ENCODE results near the gene PNPLA6. TPM values are rescaled to one million over a fixed set of nuclear protein-coding genes. Genes with fewer than 3 reads are reported as not detected.
"Not testable (repeated sequence)": the region's sequence is repeated elsewhere in the genome, so short reads cannot be mapped to it uniquely, and the experiment has no call there.

The PNPLA6 gene
- total and polyA plus RNA-seq, 7 experiments from 2014 or later, result 5.3 to 157 (median 119) TPM

- Mint-ChIP-seq H3K4me3 (peak overlapping the region; percentile 93 to 97 (median 94)), H3K9me3 (no peaks in the 10 kb centered on the region), H3K4me1 (peaks cover 6 to 27% (median 22%) of the 10 kb centered on the region in 7 donors), H3K27ac (peak overlapping the region; percentile 81 to 96 (median 92)), H3K27me3 (no peaks in the 10 kb centered on the region), H3K36me3 (peaks cover 0 to 12% (median 0%) of the 10 kb centered on the region in 5 donors)
- H3K4me3 ChIP-seq (ENCODE audit: low read length), result peak overlapping the region; percentile 99
- CTCF ChIA-PET, result interaction anchor here (0.6 kb wide), 1 partner anchor 34 kb away, joined by 3 read pairs; no protein-coding TSS in a partner anchor
- peaks cover 0 to 30% (median 0%) of the 10 kb centered on the region in 3 experiments for H3K36me3 ChIP-seq (ENCODE audit: control insufficient read depth in 2 of 3, insufficient read depth in 3 of 3, low read length in 3 of 3)
- POLR2A ChIA-PET, result interaction anchor here (6.9 kb wide), 1 partner anchor 14 kb away, joined by 78 read pairs; the partner anchor contains the start of gene MCOLN1
- H3K27ac ChIP-seq (ENCODE audit: low read depth, low read length), result peak overlapping the region; percentile 81
- H3K4me1 ChIP-seq (ENCODE audit: control insufficient read depth in 2 of 2, insufficient read depth in 2 of 2, low read length in 2 of 2), result peaks cover 10 to 17% of the 10 kb centered on the region in 2 donors
- H3K27me3 ChIP-seq (ENCODE audit: control insufficient read depth in 2 of 2, insufficient read depth in 2 of 2, low read length in 2 of 2), result no peaks in the 10 kb centered on the region
- no peaks in the 10 kb centered on the region for H3K9me3 ChIP-seq (ENCODE audit: control insufficient read depth in 2 of 3, low read length in 3 of 3)
- DNase-seq, result no peak
- intact Hi-C loops (cut with micrococcal nuclease), result loop anchor here (1.0 to 10.0 kb wide), 14 partner anchors 19 to 1851 kb away; partner anchors contain the start of genes PET100 (in 2 of the 2), PEX11G (in 2 of the 2), XAB2 (in 2 of the 2) and ARHGEF18 (in 1 of the 2)
- ATAC-seq, result peak; percentile 3
These were observed 630 bp downstream of the PNPLA6 start for GRCh38 chr19:7535998-7536695.

- CTCF ChIA-PET; H3K27ac ChIP-seq (ENCODE audit: low read depth, low read length); H3K4me3 Mint-ChIP-seq; DNase-seq; H3K9me3 ChIP-seq (ENCODE audit: control insufficient read depth in 2 of 3, low read length in 3 of 3); H3K27me3 Mint-ChIP-seq; H3K4me3 ChIP-seq (ENCODE audit: low read length); ATAC-seq; H3K27me3 ChIP-seq (ENCODE audit: control insufficient read depth in 2 of 2, insufficient read depth in 2 of 2, low read length in 2 of 2); H3K9me3 Mint-ChIP-seq: not testable (repeated sequence)
- Mint-ChIP-seq H3K36me3 (peaks cover 0 to 22% (median 6%) of the 10 kb centered on the region in 5 donors), H3K27ac (peak overlapping the region in 1 of 9 donors; percentile 51), H3K4me1 (peaks cover 6 to 27% (median 16%) of the 10 kb centered on the region in 7 donors)
- peaks cover 0 to 55% (median 0%) of the 10 kb centered on the region in 3 experiments for H3K36me3 ChIP-seq (ENCODE audit: control insufficient read depth in 2 of 3, insufficient read depth in 3 of 3, low read length in 3 of 3)
- H3K4me1 ChIP-seq (ENCODE audit: control insufficient read depth in 2 of 2, insufficient read depth in 2 of 2, low read length in 2 of 2), result peaks cover 5 to 12% of the 10 kb centered on the region in 2 donors
- POLR2A ChIA-PET, result interaction anchor here (0.6 kb wide), 1 partner anchor 29 kb away, joined by 6 read pairs; no protein-coding TSS in a partner anchor
- intact Hi-C loops (cut with micrococcal nuclease), result loop anchor here in 1 of 2 donors (10.0 kb wide), 2 partner anchors 766 to 1854 kb away; partner anchors contain the start of genes CD320, HSD11B1L and MICOS13
These were observed 3.5 kb downstream of the PNPLA6 start for GRCh38 chr19:7538990-7539389.

- Mint-ChIP-seq H3K27me3 (no peaks in the 10 kb centered on the region), H3K4me1 (peaks cover 6 to 29% (median 16%) of the 10 kb centered on the region in 7 donors), H3K27ac (no peak overlapping the region), H3K4me3 (peak overlapping the region in 1 of 10 donors; percentile 41), H3K9me3 (no peaks in the 10 kb centered on the region), H3K36me3 (peaks cover 0 to 22% (median 9%) of the 10 kb centered on the region in 5 donors)
- intact Hi-C loops (cut with micrococcal nuclease), result loop anchor here in 1 of 2 donors (10.0 kb wide), 2 partner anchors 765 to 1855 kb away; partner anchors contain the start of genes CD320, HSD11B1L and MICOS13
- DNase-seq (no peak), ATAC-seq (no peak)
- Histone ChIP-seq H3K27ac (ENCODE audit: low read depth, low read length) (no peak overlapping the region), H3K4me3 (ENCODE audit: low read length) (no peak overlapping the region), H3K4me1 (ENCODE audit: control insufficient read depth in 2 of 2, insufficient read depth in 2 of 2, low read length in 2 of 2) (peaks cover 5 to 12% of the 10 kb centered on the region in 2 donors), H3K36me3 (ENCODE audit: control insufficient read depth in 2 of 3, insufficient read depth in 3 of 3, low read length in 3 of 3) (peaks cover 0 to 58% (median 0%) of the 10 kb centered on the region in 3 experiments), H3K27me3 (ENCODE audit: control insufficient read depth in 2 of 2, insufficient read depth in 2 of 2, low read length in 2 of 2) (no peaks in the 10 kb centered on the region), H3K9me3 (ENCODE audit: control insufficient read depth in 2 of 3, low read length in 3 of 3) (no peaks in the 10 kb centered on the region)
- CTCF ChIA-PET, result no interaction called here
- POLR2A ChIA-PET, result no interaction called here
These were observed 4.4 kb downstream of the PNPLA6 start for GRCh38 chr19:7539827-7540425.

- intact Hi-C loops (cut with micrococcal nuclease), result no loop called here
- Histone ChIP-seq H3K4me3 (ENCODE audit: low read length) (no peak overlapping the region), H3K27ac (ENCODE audit: low read depth, low read length) (no peak overlapping the region), H3K9me3 (ENCODE audit: control insufficient read depth in 2 of 3, low read length in 3 of 3) (no peaks in the 10 kb centered on the region), H3K36me3 (ENCODE audit: control insufficient read depth in 2 of 3, insufficient read depth in 3 of 3, low read length in 3 of 3) (peaks cover 0 to 51% (median 0%) of the 10 kb centered on the region in 3 experiments), H3K27me3 (ENCODE audit: control insufficient read depth in 2 of 2, insufficient read depth in 2 of 2, low read length in 2 of 2) (no peaks in the 10 kb centered on the region), H3K4me1 (ENCODE audit: control insufficient read depth in 2 of 2, insufficient read depth in 2 of 2, low read length in 2 of 2) (peaks cover 5 to 12% of the 10 kb centered on the region in 2 donors)
- ATAC-seq (no peak), DNase-seq (no peak)
- Mint-ChIP-seq H3K4me1 (peaks cover 6 to 35% (median 18%) of the 10 kb centered on the region in 7 donors), H3K27me3 (no peaks in the 10 kb centered on the region), H3K27ac (no peak overlapping the region), H3K4me3 (peak overlapping the region in 1 of 10 donors; percentile 45), H3K36me3 (peaks cover 0 to 22% (median 9%) of the 10 kb centered on the region in 5 donors), H3K9me3 (no peaks in the 10 kb centered on the region)
- CTCF ChIA-PET, result no interaction called here
- POLR2A ChIA-PET, result interaction anchor here (1.0 kb wide), 1 partner anchor 8 kb away, joined by 3 read pairs; no protein-coding TSS in a partner anchor
These were observed 5.4 kb downstream of the PNPLA6 start for GRCh38 chr19:7540761-7541474.

- H3K27ac Mint-ChIP-seq, result no peak overlapping the region
- H3K4me3 Mint-ChIP-seq, result peak overlapping the region in 1 of 10 donors; percentile 45
- no peak overlapping the region for H3K4me3 ChIP-seq (ENCODE audit: low read length)
- H3K27me3 Mint-ChIP-seq, result no peaks in the 10 kb centered on the region
- POLR2A ChIA-PET, result interaction anchor here (1.0 kb wide), 1 partner anchor 9 kb away, joined by 3 read pairs; no protein-coding TSS in a partner anchor
- ATAC-seq (no peak), DNase-seq (no peak)
- H3K36me3 ChIP-seq (ENCODE audit: control insufficient read depth in 2 of 3, insufficient read depth in 3 of 3, low read length in 3 of 3), result peaks cover 0 to 50% (median 0%) of the 10 kb centered on the region in 3 experiments
- intact Hi-C loops (cut with micrococcal nuclease), result no loop called here
- H3K36me3 Mint-ChIP-seq, result peaks cover 0 to 23% (median 9%) of the 10 kb centered on the region in 5 donors
- H3K9me3 ChIP-seq (ENCODE audit: control insufficient read depth in 2 of 3, low read length in 3 of 3), result no peaks in the 10 kb centered on the region
- CTCF ChIA-PET, result no interaction called here
- H3K27me3 ChIP-seq (ENCODE audit: control insufficient read depth in 2 of 2, insufficient read depth in 2 of 2, low read length in 2 of 2), result no peaks in the 10 kb centered on the region
- peaks cover 3 to 34% (median 17%) of the 10 kb centered on the region in 7 donors for H3K4me1 Mint-ChIP-seq
- peaks cover under 1 to 7% of the 10 kb centered on the region in 2 donors for H3K4me1 ChIP-seq (ENCODE audit: control insufficient read depth in 2 of 2, insufficient read depth in 2 of 2, low read length in 2 of 2)
- H3K27ac ChIP-seq (ENCODE audit: low read depth, low read length), result no peak overlapping the region
- no peaks in the 10 kb centered on the region for H3K9me3 Mint-ChIP-seq
These were observed 5.9 kb downstream of the PNPLA6 start for GRCh38 chr19:7541475-7541824.

- Mint-ChIP-seq H3K27me3 (no peaks in the 10 kb centered on the region), H3K4me3 (no peak overlapping the region), H3K36me3 (peaks cover 0 to 23% (median 9%) of the 10 kb centered on the region in 5 donors), H3K4me1 (peaks cover 0 to 31% (median 14%) of the 10 kb centered on the region in 7 donors), H3K9me3 (no peaks in the 10 kb centered on the region), H3K27ac (no peak overlapping the region)
- ATAC-seq, result no peak
- Histone ChIP-seq H3K27ac (ENCODE audit: low read depth, low read length) (no peak overlapping the region), H3K27me3 (ENCODE audit: control insufficient read depth in 2 of 2, insufficient read depth in 2 of 2, low read length in 2 of 2) (no peaks in the 10 kb centered on the region), H3K4me3 (ENCODE audit: low read length) (no peak overlapping the region), H3K4me1 (ENCODE audit: control insufficient read depth in 2 of 2, insufficient read depth in 2 of 2, low read length in 2 of 2) (peaks cover 0 to 5% of the 10 kb centered on the region in 2 donors), H3K9me3 (ENCODE audit: control insufficient read depth in 2 of 3, low read length in 3 of 3) (no peaks in the 10 kb centered on the region), H3K36me3 (ENCODE audit: control insufficient read depth in 2 of 3, insufficient read depth in 3 of 3, low read length in 3 of 3) (peaks cover 0 to 50% (median 0%) of the 10 kb centered on the region in 3 experiments)
- ChIA-PET POLR2A (interaction anchor here (1.0 kb wide), 1 partner anchor 9 kb away, joined by 3 read pairs; no protein-coding TSS in a partner anchor), CTCF (no interaction called here)
- DNase-seq, result no peak
- intact Hi-C loops (cut with micrococcal nuclease), result no loop called here
These were observed 6.4 kb downstream of the PNPLA6 start for GRCh38 chr19:7541828-7542443.

Data from naive thymus-derived CD4-positive, alpha-beta T cell (primary cell).